ENCODE data around the gene DUSP12.

DUSP12 gene, protein sequence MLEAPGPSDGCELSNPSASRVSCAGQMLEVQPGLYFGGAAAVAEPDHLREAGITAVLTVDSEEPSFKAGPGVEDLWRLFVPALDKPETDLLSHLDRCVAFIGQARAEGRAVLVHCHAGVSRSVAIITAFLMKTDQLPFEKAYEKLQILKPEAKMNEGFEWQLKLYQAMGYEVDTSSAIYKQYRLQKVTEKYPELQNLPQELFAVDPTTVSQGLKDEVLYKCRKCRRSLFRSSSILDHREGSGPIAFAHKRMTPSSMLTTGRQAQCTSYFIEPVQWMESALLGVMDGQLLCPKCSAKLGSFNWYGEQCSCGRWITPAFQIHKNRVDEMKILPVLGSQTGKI

DNA sequence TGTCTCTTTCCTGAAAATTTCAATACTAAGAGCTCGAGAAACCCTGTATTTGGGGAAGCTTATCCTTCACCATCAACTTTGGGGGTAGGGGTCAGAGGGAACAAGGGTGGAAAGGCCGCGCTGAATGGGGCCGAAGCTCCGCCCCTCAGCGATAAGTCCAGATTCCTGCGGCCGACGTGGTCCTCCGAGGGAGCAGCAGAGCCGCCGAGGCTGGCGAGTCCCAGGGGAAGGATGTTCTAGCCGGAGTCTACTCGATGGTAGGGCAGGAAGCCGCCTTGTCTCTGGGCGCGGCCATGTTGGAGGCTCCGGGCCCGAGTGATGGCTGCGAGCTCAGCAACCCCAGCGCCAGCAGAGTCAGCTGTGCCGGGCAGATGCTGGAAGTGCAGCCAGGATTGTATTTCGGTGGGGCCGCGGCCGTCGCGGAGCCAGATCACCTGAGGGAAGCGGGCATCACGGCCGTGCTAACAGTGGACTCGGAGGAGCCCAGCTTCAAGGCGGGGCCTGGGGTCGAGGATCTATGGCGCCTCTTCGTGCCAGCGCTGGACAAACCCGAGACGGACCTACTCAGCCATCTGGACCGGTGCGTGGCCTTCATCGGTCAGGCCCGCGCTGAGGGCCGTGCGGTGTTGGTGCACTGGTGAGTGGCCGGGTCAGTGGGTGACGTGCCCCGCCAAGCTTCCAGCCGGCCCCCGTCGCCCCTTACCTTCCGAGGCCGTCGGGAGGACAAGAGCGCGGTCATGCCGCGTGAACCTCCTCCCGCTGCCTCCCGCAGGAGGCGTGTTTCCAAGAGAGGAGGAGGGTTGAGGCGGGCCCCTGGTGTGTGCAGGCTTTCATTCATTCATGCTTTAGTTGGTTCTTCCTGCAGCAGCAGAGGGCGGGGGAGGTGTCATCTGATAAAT, at the start of gene DUSP12:
TSS of gene DUSP12 (plus strand) at position 278 of the 899 bp plus-strand sequence. CDS start at position 294, 16 bp downstream.
- TF ChIP-seq GATA1 (IDR thresholded peaks at IDR 0.05; ENCODE audit: low read depth, low read length) (no peak), POLR2A (IDR thresholded peaks at IDR 0.05; ENCODE audit: low read length) (peak; percentile 89)
- peak; percentile 94 to 95 for DNase-seq

DNA sequence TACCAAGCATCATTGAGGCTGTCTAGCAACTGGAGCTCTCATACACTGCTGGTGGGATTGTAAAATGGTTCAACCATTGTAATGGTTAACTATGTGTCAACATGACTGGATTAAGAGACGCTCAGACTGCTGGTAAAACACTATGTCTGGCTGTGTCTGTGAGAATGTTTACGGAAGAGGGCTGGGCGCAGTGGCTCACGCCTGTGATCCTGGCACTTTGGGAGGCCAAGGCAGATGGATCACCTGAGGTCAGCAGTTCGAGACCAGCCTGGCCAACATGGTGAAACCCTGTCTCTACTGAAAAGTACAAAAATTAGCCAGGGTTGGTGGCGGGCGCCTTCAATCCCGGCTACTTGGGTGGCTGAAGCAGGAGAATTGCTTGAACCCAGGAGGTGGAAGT, 47.3 kb upstream of the DUSP12 start:
- TF ChIP-seq GATA1 (IDR thresholded peaks at IDR 0.05; ENCODE audit: low read depth, low read length) (no peak), POLR2A (IDR thresholded peaks at IDR 0.05; ENCODE audit: low read length) (no peak)
- no peak for DNase-seq

DNA sequence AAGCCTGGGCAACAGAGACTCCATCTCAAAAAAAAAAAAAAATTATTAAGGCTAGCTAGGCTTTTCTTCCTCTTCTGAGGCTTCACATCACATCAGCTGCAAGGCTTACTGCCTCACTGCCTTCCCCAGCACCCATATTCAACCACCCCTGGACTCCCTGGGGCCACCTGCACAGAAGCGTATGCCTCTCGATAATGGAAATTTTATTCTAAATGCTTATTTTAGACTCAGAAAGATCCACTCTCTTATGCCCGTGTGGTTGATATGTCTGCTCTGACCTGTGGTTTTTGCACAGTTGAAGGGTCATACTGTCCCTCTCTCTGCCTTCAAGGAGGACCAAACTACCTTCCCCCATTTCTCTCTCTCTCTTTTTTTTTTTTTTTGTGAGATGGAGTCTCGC, 44.0 kb upstream of the DUSP12 start:
- no peak for DNase-seq
- TF ChIP-seq GATA1 (IDR thresholded peaks at IDR 0.05; ENCODE audit: low read depth, low read length), result no peak
- no peak for TF ChIP-seq POLR2A (IDR thresholded peaks at IDR 0.05; ENCODE audit: low read length)

DNA sequence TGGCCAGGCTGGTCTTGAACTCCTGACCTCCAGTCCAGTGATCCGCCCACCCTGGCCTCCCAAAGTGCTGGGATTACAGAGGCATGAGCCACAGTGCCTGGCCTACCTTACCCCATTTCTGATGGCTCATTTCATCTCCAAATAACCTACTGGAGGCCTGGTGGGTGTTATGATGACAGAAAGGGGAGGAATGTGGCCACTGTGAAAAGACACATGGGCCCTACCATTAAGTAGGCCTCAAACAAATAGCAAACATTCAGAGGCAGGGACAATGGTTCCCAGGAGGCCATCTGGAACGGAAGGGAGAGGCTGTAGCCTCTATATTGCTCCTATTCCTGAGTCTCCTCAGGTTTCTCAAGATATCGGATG, 43.5 kb upstream of the DUSP12 start:
- TF ChIP-seq POLR2A (IDR thresholded peaks at IDR 0.05; ENCODE audit: low read length) (no peak), GATA1 (IDR thresholded peaks at IDR 0.05; ENCODE audit: low read depth, low read length) (no peak)
- no peak for DNase-seq

DNA sequence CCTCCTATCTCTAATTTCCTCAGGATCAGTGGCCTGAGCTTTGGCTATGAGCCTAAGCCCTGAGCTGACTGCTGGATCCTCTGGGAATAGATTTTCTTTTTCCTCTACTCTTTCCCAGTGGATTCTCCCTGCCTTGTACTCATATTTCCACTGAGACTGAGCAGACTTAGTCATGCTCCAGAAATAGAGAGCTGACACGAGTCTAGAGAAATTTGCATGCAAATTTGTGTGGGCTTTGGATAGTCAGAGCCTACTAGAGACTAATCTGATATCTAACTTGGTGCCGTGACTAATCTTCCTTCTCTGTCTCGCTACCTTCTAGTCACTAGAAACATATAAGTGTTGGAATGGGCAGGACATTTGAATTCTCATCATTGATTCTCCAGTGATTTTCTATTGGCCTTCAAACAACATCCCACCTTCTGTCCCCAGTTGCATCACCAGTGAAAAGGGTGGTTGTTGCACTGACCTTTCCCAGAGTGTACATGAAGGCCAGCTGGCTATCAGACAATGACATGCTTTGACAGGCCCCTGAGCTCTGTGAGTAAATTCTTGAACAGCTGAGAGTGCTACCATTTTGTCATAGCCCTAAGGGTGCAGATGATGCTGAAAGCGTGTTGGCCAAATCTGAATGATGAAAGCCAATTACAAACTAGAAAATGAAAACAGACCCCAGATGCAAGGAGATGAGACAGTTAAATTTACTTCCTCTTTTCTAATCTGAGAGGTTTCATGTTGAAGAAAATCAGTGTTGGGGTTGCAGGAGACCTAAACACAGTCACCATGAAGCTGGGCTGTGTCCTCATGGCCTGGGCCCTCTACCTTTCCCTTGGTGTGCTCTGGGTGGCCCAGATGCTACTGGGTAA, 42.9 kb upstream of the DUSP12 start, which contains the start of gene FCRLA:
TSS of gene FCRLA (plus strand) at position 748 of the 866 bp plus-strand sequence. CDS start at position 784, 36 bp downstream.
- TF ChIP-seq POLR2A (IDR thresholded peaks at IDR 0.05; ENCODE audit: low read length) (no peak), GATA1 (IDR thresholded peaks at IDR 0.05; ENCODE audit: low read depth, low read length) (no peak)
- peak in 1 of 2 experiments; percentile 28 for DNase-seq

DNA sequence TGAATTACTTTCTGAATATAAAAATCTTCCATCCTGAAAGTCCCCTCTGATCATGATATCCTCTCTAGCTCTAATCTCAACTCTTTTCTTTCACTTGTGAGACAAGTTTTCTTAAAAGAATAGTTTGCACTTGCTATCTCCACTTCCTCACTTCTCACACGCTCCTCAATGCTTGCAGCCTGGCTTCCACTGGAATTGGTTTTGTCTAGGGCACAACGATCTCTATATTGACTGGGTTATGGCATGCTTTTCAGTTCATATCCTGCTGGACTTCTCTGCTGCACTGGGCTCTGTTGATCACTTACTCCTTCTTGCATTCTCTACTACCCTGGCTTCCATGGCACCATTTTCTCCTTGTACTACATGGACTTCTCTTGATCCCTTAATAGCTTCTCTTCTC, 42.1 kb upstream of the DUSP12 start:
- TF ChIP-seq GATA1 (IDR thresholded peaks at IDR 0.05; ENCODE audit: low read depth, low read length), result no peak
- TF ChIP-seq POLR2A (IDR thresholded peaks at IDR 0.05; ENCODE audit: low read length), result no peak
- no peak for DNase-seq

DNA sequence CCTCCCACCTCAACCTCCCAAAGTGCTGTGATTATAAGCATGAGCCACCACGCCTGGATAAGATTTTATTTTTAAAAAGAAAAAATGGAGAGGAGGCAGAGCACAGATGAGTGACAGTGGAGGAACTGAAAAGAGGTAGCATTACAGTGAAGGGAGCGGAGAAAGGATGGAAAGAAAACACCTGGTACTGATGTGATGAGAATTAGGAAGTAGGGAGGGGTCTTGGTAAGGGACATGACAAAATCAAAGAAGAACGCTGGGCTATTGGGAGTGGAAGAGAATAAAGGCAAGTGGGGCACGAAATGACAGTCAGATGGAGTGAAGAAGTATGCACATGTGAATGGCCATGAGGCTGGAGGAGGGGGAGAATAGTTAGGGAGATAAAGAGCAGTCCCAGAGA, 40.2 kb upstream of the DUSP12 start:
- DNase-seq, result no peak
- TF ChIP-seq POLR2A (IDR thresholded peaks at IDR 0.05; ENCODE audit: low read length) (no peak), GATA1 (IDR thresholded peaks at IDR 0.05; ENCODE audit: low read depth, low read length) (no peak)

DNA sequence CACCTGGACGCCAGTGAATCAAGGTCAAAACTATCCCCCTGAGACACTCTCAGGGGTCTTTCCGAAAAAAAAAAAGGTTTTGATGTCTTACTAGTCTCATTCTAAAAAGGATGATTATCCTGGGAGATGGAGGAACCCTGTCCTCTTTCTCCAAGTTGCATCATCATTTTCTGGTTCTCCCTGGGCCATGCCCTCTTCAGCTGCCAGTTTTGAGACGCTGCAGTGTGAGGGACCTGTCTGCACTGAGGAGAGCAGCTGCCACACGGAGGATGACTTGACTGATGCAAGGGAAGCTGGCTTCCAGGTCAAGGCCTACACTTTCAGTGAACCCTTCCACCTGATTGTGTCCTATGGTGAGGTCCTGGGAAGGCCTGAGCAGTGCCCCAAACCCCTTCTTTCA, 39.0 kb upstream of the DUSP12 start:
- DNase-seq, result peak; percentile 48 to 75
- TF ChIP-seq POLR2A (IDR thresholded peaks at IDR 0.05; ENCODE audit: low read length) (no peak), GATA1 (IDR thresholded peaks at IDR 0.05; ENCODE audit: low read depth, low read length) (no peak)

DNA sequence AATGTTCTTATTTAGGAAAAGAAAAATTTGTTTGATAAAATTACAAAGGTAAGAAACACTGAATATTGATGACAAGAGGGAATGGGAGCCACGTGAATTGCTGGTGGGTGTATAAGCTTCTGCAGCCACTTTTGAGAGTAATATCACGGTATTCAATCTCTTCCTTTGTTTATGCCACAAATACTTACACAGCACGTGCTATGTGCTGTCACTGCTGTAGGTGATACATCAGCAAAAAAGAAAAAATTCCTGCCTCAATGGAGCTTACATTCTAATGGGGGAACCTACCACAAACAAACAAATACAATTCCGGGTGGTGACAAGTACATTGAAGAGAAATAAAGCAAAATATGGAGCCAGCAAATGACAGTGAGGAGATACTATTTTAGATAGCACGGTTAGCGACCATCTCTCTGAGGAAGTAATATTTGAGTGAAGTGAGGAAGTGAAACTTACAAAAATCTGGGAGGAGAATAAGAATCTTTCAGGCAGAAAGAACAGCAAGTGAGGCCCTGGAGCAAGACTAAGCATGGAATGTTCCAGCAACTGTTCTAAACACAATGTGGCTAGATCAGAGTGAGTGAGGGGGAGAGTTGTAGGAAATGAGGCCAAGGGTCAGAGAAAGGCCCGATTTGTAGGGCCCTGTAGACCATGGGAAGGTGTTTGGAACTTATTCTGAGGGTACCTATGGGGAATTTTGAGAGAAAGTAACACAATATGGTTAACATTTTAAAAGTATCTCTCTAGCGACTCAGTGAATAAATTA, 30.8 kb upstream of the DUSP12 start:
- DNase-seq, result no peak
- TF ChIP-seq GATA1 (IDR thresholded peaks at IDR 0.05; ENCODE audit: low read depth, low read length), result no peak
- TF ChIP-seq POLR2A (IDR thresholded peaks at IDR 0.05; ENCODE audit: low read length), result no peak

DNA sequence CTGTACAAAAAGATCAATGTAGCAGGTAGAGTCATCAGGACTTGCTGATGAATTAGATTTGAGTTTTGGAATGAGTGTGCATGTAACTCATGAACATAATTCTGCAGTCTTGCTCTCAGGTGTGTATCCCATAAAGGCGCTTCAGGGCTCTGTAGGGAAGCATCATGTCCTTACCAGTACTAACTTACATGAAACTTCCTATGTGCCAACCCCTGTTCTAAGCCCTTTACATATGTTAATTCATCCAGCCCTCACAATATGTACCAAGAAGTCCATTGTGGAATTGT, 30.3 kb upstream of the DUSP12 start:
- DNase-seq, result no peak
- TF ChIP-seq GATA1 (IDR thresholded peaks at IDR 0.05; ENCODE audit: low read depth, low read length) (no peak), POLR2A (IDR thresholded peaks at IDR 0.05; ENCODE audit: low read length) (no peak)

DNA sequence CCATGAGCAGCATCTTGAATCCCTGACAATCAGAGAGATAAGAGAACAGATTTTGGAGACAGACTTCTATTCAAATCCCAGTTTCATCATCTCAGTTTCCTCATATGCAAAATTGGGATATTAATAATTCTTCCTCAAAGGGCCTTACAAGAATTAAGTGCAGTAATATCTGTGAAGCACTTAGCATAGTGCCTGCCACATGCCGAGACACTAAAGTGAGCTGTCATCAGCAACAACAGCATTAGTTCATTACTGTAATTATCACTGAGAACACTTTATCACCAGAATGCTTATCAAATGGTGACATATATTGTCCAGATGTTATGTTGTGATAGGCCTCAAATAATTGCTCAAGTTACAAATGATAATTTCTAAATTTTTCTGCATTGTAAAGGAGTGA, 29.2 kb upstream of the DUSP12 start:
- peak; percentile 58 to 81 for DNase-seq

DNA sequence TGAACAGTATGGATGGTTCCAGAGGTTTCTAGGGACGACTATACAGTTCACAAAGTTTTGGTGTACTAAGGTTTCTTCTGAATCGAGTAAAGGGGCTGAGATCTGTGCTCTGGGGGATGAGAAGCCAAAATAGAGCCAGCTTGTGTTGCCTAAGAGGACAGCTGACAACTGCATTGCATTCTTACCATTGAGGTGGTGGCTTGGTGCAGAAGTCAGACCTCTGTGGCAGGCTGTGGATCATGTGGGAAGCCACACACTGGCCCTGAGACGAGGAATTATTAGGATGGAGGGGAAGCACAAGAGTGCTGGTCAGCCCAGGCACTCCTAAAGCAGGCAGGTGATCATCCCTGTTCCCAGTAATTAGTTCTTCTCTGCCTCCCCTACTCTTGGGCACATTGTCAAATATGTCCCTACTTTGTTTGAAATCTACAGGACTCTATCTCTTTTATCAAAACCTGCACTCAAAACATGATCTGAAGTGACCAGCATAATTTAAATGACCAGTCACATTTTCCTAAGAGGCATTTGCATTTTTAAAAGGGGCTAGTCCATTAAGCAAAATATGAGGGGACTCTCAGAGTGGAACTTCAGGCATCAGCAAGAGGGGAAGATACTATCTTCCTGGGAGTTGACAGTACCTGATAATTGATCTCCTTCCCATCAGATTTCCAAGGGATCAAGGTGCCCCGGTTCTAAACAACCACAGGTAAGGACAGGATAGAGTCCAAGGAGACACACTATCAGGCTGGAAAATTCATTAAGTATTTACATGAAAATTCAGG, 28.4 kb upstream of the DUSP12 start, which contains the start of gene FCRLB:
TSS of gene FCRLB (plus strand) at position 589 of the 782 bp plus-strand sequence. CDS start 1,129 bp downstream, outside the sequence.
- TF ChIP-seq GATA1 (IDR thresholded peaks at IDR 0.05; ENCODE audit: low read depth, low read length), result no peak
- TF ChIP-seq POLR2A (IDR thresholded peaks at IDR 0.05; ENCODE audit: low read length), result no peak
- peak; percentile 44 to 49 for DNase-seq

More for the DNA sequence above, 29.2 kb upstream of the DUSP12 start:
- TF ChIP-seq POLR2A (IDR thresholded peaks at IDR 0.05; ENCODE audit: low read length) (no peak), GATA1 (IDR thresholded peaks at IDR 0.05; ENCODE audit: low read depth, low read length) (no peak)
